B cell (primary cell): ENCODE data around the gene ARF6. TPM values are rescaled to one million over a fixed set of nuclear protein-coding genes. Genes with fewer than 3 reads are reported as not detected.

Source experiments
- ATAC-seq: fragments of 200-7000 bp; cut with Tn5 transposase; one replicate; pipeline ENCODE4 v1.10.0; 2021; ENCODE audit warnings: low read depth, mild to moderate bottlenecking, moderate number of reproducible peaks, moderate library complexity
- CTCF ChIA-PET: fragments of 350-600 bp; sonication (Branson Sonifier 250); formaldehyde crosslinking; loops from one replicate; lab custom pipeline; 2021; ENCODE audit warnings: antibody characterized with exemption, inconsistent platforms; lab: Charles Lee
- POLR2A ChIA-PET: fragments of 350-600 bp; sonication (Branson Sonifier 250); formaldehyde crosslinking; loops from one replicate; lab custom pipeline; 2021; ENCODE audit warnings: antibody characterized with exemption; lab: Charles Lee
- DNase-seq: peaks from one replicate; pipeline ENCODE4 v3.0.0; 2013
- H2AFZ ChIP-seq: 2 replicates; pipeline ENCODE4 v1.6.1; 2012; ENCODE audit warnings: mild to moderate bottlenecking, low read depth, low read length; ENCODE audit not compliant: insufficient read depth, poor library complexity, severe bottlenecking
- H3K27ac ChIP-seq, 2 donors: 1 replicate in 1 of 2; 2 replicates in 1 of 2; pipeline ENCODE4 v1.5.1; 2012 to 2013; ENCODE audit warnings: low read length in 2 of 2, mild to moderate bottlenecking in 2 of 2, moderate library complexity in 1 of 2
- H3K27me3 ChIP-seq, 4 experiments: fragments of 200-600 bp in 1 of 4; sonication (generic) in 1 of 4; replicated peaks in 1 of 4; 1 replicate in 2 of 4; 2 replicates in 2 of 4; pipeline versions ENCODE4 v1.6.1 to v1.7.0; 2013 to 2016; ENCODE audit warnings: low read length in 3 of 4, mild to moderate bottlenecking in 2 of 4, mixed read lengths in 1 of 4, moderate library complexity in 1 of 4; ENCODE audit not compliant: insufficient read depth in 4 of 4, control insufficient read depth in 3 of 4; ENCODE audit errors: control extremely low read depth in 1 of 4
- H3K36me3 ChIP-seq, 2 experiments: replicated peaks in 1 of 2; 1 replicate in 1 of 2; 2 replicates in 1 of 2; pipeline versions ENCODE4 v1.6.1 to v1.7.1; 2013; ENCODE audit warnings: low read length in 1 of 2; ENCODE audit not compliant: insufficient read depth in 2 of 2, control insufficient read depth in 1 of 2; ENCODE audit errors: control extremely low read depth in 1 of 2, extremely low read depth in 1 of 2
- H3K4me1 ChIP-seq, 2 donors: fragments of 200-600 bp in 1 of 2; sonication (generic) in 1 of 2; 1 replicate in 1 of 2; 2 replicates in 1 of 2; pipeline versions ENCODE4 v1.5.1 to v1.6.1; 2013 to 2017; ENCODE audit warnings: low read length in 2 of 2; ENCODE audit not compliant: control insufficient read depth in 2 of 2, insufficient read depth in 2 of 2
- H3K4me2 ChIP-seq: replicated peaks from 2 replicates; pipeline ENCODE3; 2012; ENCODE audit warnings: mild to moderate bottlenecking, low read depth, low read length; ENCODE audit not compliant: poor library complexity, severe bottlenecking
- H3K4me3 ChIP-seq, 5 experiments: fragments of 200-600 bp in 1 of 5; sonication (generic) in 1 of 5; 1 replicate in 3 of 5; 2 replicates in 2 of 5; pipeline versions ENCODE4 v1.5.1 to v1.7.0; 2011 to 2016; ENCODE audit warnings: low read length in 4 of 5, mild to moderate bottlenecking in 4 of 5, low read depth in 2 of 5, control low read depth in 1 of 5, moderate library complexity in 1 of 5; ENCODE audit not compliant: insufficient read depth in 1 of 5; ENCODE audit errors: control extremely low read depth in 1 of 5, extremely low read depth in 1 of 5
- H3K79me2 ChIP-seq: fragments of 200-600 bp; sonication (generic); one replicate; pipeline ENCODE4 v1.6.0; 2016; ENCODE audit warnings: low read length; ENCODE audit not compliant: control insufficient read depth, insufficient read depth
- H3K9ac ChIP-seq: fragments of 200-600 bp; sonication (generic); 2 replicates; pipeline ENCODE4 v1.6.1; 2017; ENCODE audit warnings: mild to moderate bottlenecking, low read length, moderate library complexity
- H3K9me3 ChIP-seq, 3 donors: one replicate each; pipeline versions ENCODE4 v1.6.1 to v1.7.1; 2013; ENCODE audit warnings: low read length in 2 of 3; ENCODE audit not compliant: control insufficient read depth in 2 of 3, insufficient read depth in 1 of 3; ENCODE audit errors: control extremely low read depth in 1 of 3
- H4K20me1 ChIP-seq: 2 replicates; pipeline ENCODE4 v1.6.0; 2012; ENCODE audit warnings: mild to moderate bottlenecking, low read length; ENCODE audit not compliant: insufficient read depth, control insufficient read depth, poor library complexity, severe bottlenecking
- H3K27ac Mint-ChIP-seq: one replicate; pipeline ENCODE4 v1.8.0; 2021; ENCODE audit warnings: mixed read lengths
- H3K27me3 Mint-ChIP-seq: one replicate; pipeline ENCODE4 v1.8.0; 2021; ENCODE audit warnings: mixed read lengths
- H3K4me1 Mint-ChIP-seq: one replicate; pipeline ENCODE4 v1.8.0; 2021; ENCODE audit warnings: mixed read lengths
- H3K4me3 Mint-ChIP-seq: one replicate; pipeline ENCODE4 v1.8.0; 2021; ENCODE audit warnings: mixed read lengths
- H3K9me3 Mint-ChIP-seq: one replicate; pipeline ENCODE4 v1.8.0; 2022; ENCODE audit warnings: mixed read lengths; ENCODE audit not compliant: insufficient read depth
- EZH2 ChIP-seq: IDR thresholded peaks from 2 replicates; pipeline ENCODE4 v1.6.1; 2012; ENCODE audit warnings: borderline replicate concordance, low read depth, mild to moderate bottlenecking, moderate library complexity, low read length; ENCODE audit not compliant: insufficient read depth, poor library complexity, severe bottlenecking
- WGBS: methylation state at CpG from one replicate; pipeline ENCODE4 v1.1.5; 2013; ENCODE audit warnings: missing lambda C conversion rate; ENCODE audit not compliant: insufficient coverage; 5-methylcytosine and 5-hydroxymethylcytosine counted together
- intact Hi-C: fragments of 100-400 bp; cut with micrococcal nuclease; formaldehyde crosslinking; loops from one replicate; pipeline ENCODE4 v1.10.0; 2022
- polyA plus RNA-seq: library from polyadenylated mRNA; depleted of rRNA; stranded (reverse); fragments of >200 nt; gene quantifications from 2 replicates; pipeline ENCODE4 v1.2.3, GENCODE V29; 2012
- total RNA-seq, 2 donors: library from RNA; stranded (reverse); fragments of 120-200 nt in 1 of 2; gene quantifications; 1 replicate in 1 of 2; 2 replicates in 1 of 2; pipeline versions ENCODE4 v1.2.3 to v1.2.4, GENCODE V29; 2013 to 2022
- TF ChIP-seq, protein P1 (sequence below): fragments of 200-600 bp; IDR thresholded peaks from one replicate; pipeline ENCODE4 v1.8.0; 2022; ENCODE audit warnings: antibody characterized with exemption, mild to moderate bottlenecking

Gene ARF6
- total and polyA plus RNA-seq, 2 donors (not counting 1 experiment from before 2014, with no cell fraction given), result 96.6 to 135 TPM

DNA sequence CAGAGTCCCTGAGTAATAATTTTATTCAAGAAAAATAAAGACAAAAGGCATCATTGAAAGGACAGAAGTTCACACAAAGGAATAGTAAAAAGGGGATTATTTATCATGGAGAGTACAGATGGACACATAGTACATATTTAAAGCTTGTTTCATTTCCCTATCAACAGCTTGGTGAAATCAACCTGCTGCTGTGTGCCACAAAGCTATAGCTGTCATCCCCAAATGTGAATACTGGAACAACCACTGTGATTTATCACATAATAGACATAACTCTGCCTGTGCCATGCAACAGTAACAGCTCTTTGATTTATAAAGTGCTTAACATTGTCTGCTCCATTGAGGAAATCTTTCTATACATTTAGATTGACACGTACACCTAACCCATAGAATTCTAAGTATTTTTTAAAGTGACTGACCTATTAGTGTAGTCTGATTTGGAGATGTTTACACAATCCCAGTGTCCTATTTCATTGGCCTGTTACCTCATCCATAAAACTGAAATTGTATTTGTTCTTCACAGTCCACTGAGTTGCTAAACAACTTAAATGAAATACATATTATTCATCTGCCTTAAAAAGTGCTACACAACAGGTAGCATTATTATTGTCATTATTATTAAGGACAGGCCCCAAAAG lies 43.6 kb upstream of the ARF6 start:
- no CpG with 5 or more reads among the region's 1 CpG for WGBS

More for the DNA sequence above, 43.6 kb upstream of the ARF6 start:
- no peaks in the 10 kb centered on the region for H3K9me3 Mint-ChIP-seq
- intact Hi-C loops, result no loop called here
- H3K27me3 Mint-ChIP-seq, result no peaks in the 10 kb centered on the region
- no peak for DNase-seq
- Histone ChIP-seq H3K27ac (peak overlapping the region in 1 of 2 donors; percentile 59), H3K9me3 (no peaks in the 10 kb centered on the region), H3K4me3 (no peak overlapping the region), H3K27me3 (no peaks in the 10 kb centered on the region), H3K4me1 (peaks cover 15 to 27% of the 10 kb centered on the region in 2 donors), H3K36me3 (peaks cover 9 to 38% of the 10 kb centered on the region in 2 experiments), H3K4me2 (no peak overlapping the region), H3K9ac (no peak overlapping the region), H2AFZ (no peak overlapping the region), H4K20me1 (peaks cover 1% of the 10 kb centered on the region), H3K79me2 (peaks cover 74% of the 10 kb centered on the region)
- ChIA-PET POLR2A (interaction anchor here (0.6 kb wide), 1 partner anchor 76 kb away, joined by 7 read pairs; no protein-coding TSS in a partner anchor), CTCF (interaction anchor here (0.7 to 1.1 kb wide), 4 partner anchors 13 to 470 kb away, joined by 3 to 5 read pairs (median 3); no protein-coding TSS in a partner anchor)
- peaks cover 39% of the 10 kb centered on the region for H3K4me1 Mint-ChIP-seq
- ATAC-seq, result no peak
- H3K27ac Mint-ChIP-seq, result no peak overlapping the region
- no peak overlapping the region for H3K4me3 Mint-ChIP-seq
- TF ChIP-seq EZH2, result no peak
- TF ChIP-seq, protein P1, sequence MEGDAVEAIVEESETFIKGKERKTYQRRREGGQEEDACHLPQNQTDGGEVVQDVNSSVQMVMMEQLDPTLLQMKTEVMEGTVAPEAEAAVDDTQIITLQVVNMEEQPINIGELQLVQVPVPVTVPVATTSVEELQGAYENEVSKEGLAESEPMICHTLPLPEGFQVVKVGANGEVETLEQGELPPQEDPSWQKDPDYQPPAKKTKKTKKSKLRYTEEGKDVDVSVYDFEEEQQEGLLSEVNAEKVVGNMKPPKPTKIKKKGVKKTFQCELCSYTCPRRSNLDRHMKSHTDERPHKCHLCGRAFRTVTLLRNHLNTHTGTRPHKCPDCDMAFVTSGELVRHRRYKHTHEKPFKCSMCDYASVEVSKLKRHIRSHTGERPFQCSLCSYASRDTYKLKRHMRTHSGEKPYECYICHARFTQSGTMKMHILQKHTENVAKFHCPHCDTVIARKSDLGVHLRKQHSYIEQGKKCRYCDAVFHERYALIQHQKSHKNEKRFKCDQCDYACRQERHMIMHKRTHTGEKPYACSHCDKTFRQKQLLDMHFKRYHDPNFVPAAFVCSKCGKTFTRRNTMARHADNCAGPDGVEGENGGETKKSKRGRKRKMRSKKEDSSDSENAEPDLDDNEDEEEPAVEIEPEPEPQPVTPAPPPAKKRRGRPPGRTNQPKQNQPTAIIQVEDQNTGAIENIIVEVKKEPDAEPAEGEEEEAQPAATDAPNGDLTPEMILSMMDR, result no peak
